SK-N-SH (cell line): ENCODE results near the gene IFT122. TPM values are rescaled to one million over a fixed set of nuclear protein-coding genes. Genes with fewer than 3 reads are reported as not detected.

Experiments
- CTCF ChIA-PET: fragments of 300-600, 350-600 bp; formaldehyde crosslinking; extraction: SDS; loops from one replicate; lab custom pipeline; 2021; lab: Yijun Ruan, JAX
- POLR2A ChIA-PET: fragments of 350-600 bp; sonication (Branson Sonifier 250); formaldehyde crosslinking; extraction: SDS; loops from one replicate; lab custom pipeline; 2020; ENCODE audit warnings: antibody characterized with exemption, inconsistent platforms; lab: Yijun Ruan, JAX
- DNase-seq: peaks from one replicate; pipeline ENCODE4 v3.0.0; 2012
- H2AFZ ChIP-seq: fragments of 200-600 bp; sonication (generic); 2 replicates; pipeline ENCODE4 v1.8.1; 2016; ENCODE audit warnings: antibody characterized with exemption, mild to moderate bottlenecking, low read depth
- H3F3A ChIP-seq: fragments of 200-600 bp; sonication (generic); replicated peaks from 2 replicates; pipeline ENCODE3; 2016; ENCODE audit warnings: antibody characterized with exemption, mild to moderate bottlenecking; ENCODE audit not compliant: insufficient read depth
- H3K27ac ChIP-seq, 2 experiments: fragments of 200-500 bp in 1 of 2; fragments of 200-600 bp in 1 of 2; sonication (Bioruptor generic) in 1 of 2; sonication (generic), shearing (Covaris generic) in 1 of 2; 2 replicates each; pipeline versions ENCODE4 v1.5.1 to v1.6.1; 2014 to 2016; ENCODE audit warnings: low read depth in 2 of 2, inconsistent platforms in 1 of 2, low read length in 1 of 2, mild to moderate bottlenecking in 1 of 2, mixed read lengths in 1 of 2
- H3K27me3 ChIP-seq: fragments of 200-600 bp; sonication (generic), shearing (Covaris generic); 2 replicates; pipeline ENCODE4 v1.6.1; 2016; ENCODE audit warnings: mixed run types; ENCODE audit not compliant: insufficient read depth
- H3K36me3 ChIP-seq, 2 experiments: fragments of 200-500 bp in 1 of 2; fragments of 200-600 bp in 1 of 2; sonication (Bioruptor generic) in 1 of 2; sonication (generic) in 1 of 2; replicated peaks in 1 of 2; 2 replicates each; pipeline versions ENCODE3 to v1.5.1; 2014 to 2016; ENCODE audit warnings: low read length in 1 of 2, mild to moderate bottlenecking in 1 of 2; ENCODE audit not compliant: insufficient read depth in 2 of 2, control insufficient read depth in 1 of 2
- H3K4me1 ChIP-seq, 2 experiments: fragments of 200-500 bp in 1 of 2; fragments of 200-600 bp in 1 of 2; sonication (Bioruptor generic) in 1 of 2; sonication (generic), shearing (Covaris generic) in 1 of 2; 2 replicates each; pipeline versions ENCODE4 v1.5.1 to v1.6.1; 2014 to 2016; ENCODE audit warnings: low read depth in 1 of 2, low read length in 1 of 2, mixed run types in 1 of 2; ENCODE audit not compliant: insufficient read depth in 2 of 2, control insufficient read depth in 1 of 2
- H3K4me2 ChIP-seq: fragments of 200-600 bp; sonication (generic), shearing (Covaris generic); 2 replicates; pipeline ENCODE4 v1.6.1; 2017; ENCODE audit warnings: mixed run types
- H3K4me3 ChIP-seq, 2 experiments: fragments of 200-500 bp in 1 of 2; fragments of 200-600 bp in 1 of 2; sonication (Bioruptor generic) in 1 of 2; sonication (generic), shearing (Covaris generic) in 1 of 2; 2 replicates each; pipeline versions ENCODE4 v1.5.1 to v1.8.1; 2014 to 2016; ENCODE audit warnings: low read depth in 2 of 2, inconsistent platforms in 1 of 2, low read length in 1 of 2, mild to moderate bottlenecking in 1 of 2, mixed read lengths in 1 of 2, moderate library complexity in 1 of 2
- H3K79me2 ChIP-seq: fragments of 200-600 bp; sonication (generic); 2 replicates; pipeline ENCODE4 v1.8.1; 2017; ENCODE audit warnings: mild to moderate bottlenecking; ENCODE audit not compliant: insufficient read depth
- H3K9ac ChIP-seq: fragments of 200-600 bp; sonication (generic); 2 replicates; pipeline ENCODE4 v1.6.1; 2017; ENCODE audit warnings: mixed run types
- H3K9me2 ChIP-seq: fragments of 200-600 bp; sonication (generic); 2 replicates; pipeline ENCODE4 v1.6.1; 2017; ENCODE audit warnings: mixed run types
- H3K9me3 ChIP-seq: fragments of 200-600 bp; sonication (generic); 2 replicates; pipeline ENCODE4 v1.6.1; 2017; ENCODE audit warnings: mixed run types, mild to moderate bottlenecking, moderate library complexity
- H4K20me1 ChIP-seq: fragments of 200-600 bp; sonication (generic); 2 replicates; pipeline ENCODE4 v1.6.1; 2017; ENCODE audit warnings: mild to moderate bottlenecking, mixed run types; ENCODE audit not compliant: insufficient read depth
- EP300 ChIP-seq, 2 experiments: IDR thresholded peaks; 2 replicates each; pipeline versions ENCODE4 v1.4.0 to v1.6.1; 2012; ENCODE audit warnings: borderline replicate concordance in 1 of 2, low read depth in 1 of 2, low read length in 1 of 2
- EZH2phosphoT487 ChIP-seq: fragments of 200-600 bp; sonication (generic); IDR thresholded peaks from 2 replicates; pipeline ENCODE4 v1.6.1; 2017; ENCODE audit warnings: low read depth, mixed run types, mild to moderate bottlenecking, antibody characterized with exemption, moderate library complexity, borderline replicate concordance
- FOXJ3 ChIP-seq: sonication (generic); formaldehyde crosslinking; IDR thresholded peaks from 2 replicates; pipeline ENCODE4 v1.5.1; 2020; ENCODE audit warnings: mild to moderate bottlenecking, missing genetic modification reagents
- FOXM1 ChIP-seq: IDR thresholded peaks from 2 replicates; pipeline ENCODE4 v1.4.0; 2012; ENCODE audit warnings: low read depth, mild to moderate bottlenecking
- MXI1 ChIP-seq: IDR thresholded peaks from 2 replicates; pipeline ENCODE4 v1.6.1; 2012; ENCODE audit warnings: mild to moderate bottlenecking, low read depth, low read length, improper control_type of control experiment
- NFIC ChIP-seq: IDR thresholded peaks from 2 replicates; pipeline ENCODE4 v1.4.0; 2012; ENCODE audit warnings: borderline replicate concordance
- NRF1 ChIP-seq: IDR thresholded peaks from 2 replicates; pipeline ENCODE4 v1.6.1; 2012; ENCODE audit warnings: low read depth, mild to moderate bottlenecking, low read length
- RAD21 ChIP-seq: IDR thresholded peaks from 2 replicates; pipeline ENCODE4 v1.6.1; 2012; ENCODE audit warnings: mild to moderate bottlenecking, low read length
- SIN3A ChIP-seq: IDR thresholded peaks from 2 replicates; pipeline ENCODE4 v1.6.1; 2012; ENCODE audit warnings: low read depth, mild to moderate bottlenecking, low read length, moderate library complexity, borderline replicate concordance
- SMC3 ChIP-seq: IDR thresholded peaks from 2 replicates; pipeline ENCODE4 v1.6.1; 2012; ENCODE audit warnings: low read depth, low read length, improper control_type of control experiment
- TCF12 ChIP-seq: IDR thresholded peaks from 2 replicates; pipeline ENCODE4 v1.4.0; 2012
- TEAD4 ChIP-seq: IDR thresholded peaks from 2 replicates; pipeline ENCODE4 v1.4.0; 2012; ENCODE audit warnings: mild to moderate bottlenecking, borderline replicate concordance; ENCODE audit not compliant: insufficient read depth
- YY1 ChIP-seq: IDR thresholded peaks from 2 replicates; pipeline ENCODE4 v1.4.0; 2012; ENCODE audit warnings: low read depth, mild to moderate bottlenecking
- WGBS: methylation state at CpG from one replicate; pipeline ENCODE4 v1.1.6; 2017; ENCODE audit warnings: low lambda C conversion rate; 5-methylcytosine and 5-hydroxymethylcytosine counted together
- polyA plus RNA-seq, 3 experiments: library from polyadenylated mRNA; depleted of rRNA; stranded (reverse); fragments of >200 nt; gene quantifications; 2 replicates each; pipeline ENCODE4 v1.2.3, GENCODE V29; 2012
- TF ChIP-seq, protein P1 (sequence below): IDR thresholded peaks from 2 replicates; pipeline ENCODE4 v1.4.0; 2012; ENCODE audit warnings: low read depth, borderline replicate concordance
- TF ChIP-seq, protein P2 (sequence below): fragments of 150-350 bp; IDR thresholded peaks from 2 replicates; pipeline ENCODE4 v1.6.1; 2017; ENCODE audit warnings: antibody characterized with exemption, low read length, low read depth, borderline replicate concordance
- TF ChIP-seq, protein P3 (sequence below): fragments of 200-600 bp; sonication (generic); IDR thresholded peaks from 2 replicates; pipeline ENCODE4 v1.6.1; 2017; ENCODE audit warnings: antibody characterized with exemption, mild to moderate bottlenecking, moderate library complexity
- TF ChIP-seq, protein P4 (sequence below): IDR thresholded peaks from 2 replicates; pipeline ENCODE4 v1.4.0; 2012; ENCODE audit warnings: low read depth, borderline replicate concordance
- TF ChIP-seq, protein P5 (sequence below): fragments of 150-350 bp; IDR thresholded peaks from 2 replicates; pipeline ENCODE4 v1.6.1; 2016; ENCODE audit warnings: mild to moderate bottlenecking, low read depth, low read length

Gene IFT122
- polyA plus RNA-seq, 1 of the 3 experiments (the other 2 are of a cell fraction): 20.1 TPM

DNA sequence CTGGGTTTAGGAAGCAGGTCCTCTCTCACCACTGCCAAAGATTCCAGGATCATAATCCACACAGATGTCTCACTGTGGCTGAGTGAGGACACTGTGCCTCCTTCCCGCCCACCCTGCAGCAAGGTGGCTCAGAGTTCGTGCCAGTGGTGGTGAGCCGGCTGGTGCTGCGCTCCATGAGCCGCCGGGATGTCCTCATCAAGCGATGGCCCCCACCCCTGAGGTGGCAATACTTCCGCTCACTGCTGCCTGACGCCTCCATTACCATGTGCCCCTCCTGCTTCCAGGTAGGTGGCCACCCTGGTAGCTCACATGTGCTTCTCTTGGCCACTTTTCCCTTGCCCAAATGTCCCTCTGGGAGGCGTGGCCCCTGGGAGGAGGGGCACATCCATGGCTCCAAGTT, 79.4 kb downstream of the IFT122 start (continued):
- TF ChIP-seq, protein P1, sequence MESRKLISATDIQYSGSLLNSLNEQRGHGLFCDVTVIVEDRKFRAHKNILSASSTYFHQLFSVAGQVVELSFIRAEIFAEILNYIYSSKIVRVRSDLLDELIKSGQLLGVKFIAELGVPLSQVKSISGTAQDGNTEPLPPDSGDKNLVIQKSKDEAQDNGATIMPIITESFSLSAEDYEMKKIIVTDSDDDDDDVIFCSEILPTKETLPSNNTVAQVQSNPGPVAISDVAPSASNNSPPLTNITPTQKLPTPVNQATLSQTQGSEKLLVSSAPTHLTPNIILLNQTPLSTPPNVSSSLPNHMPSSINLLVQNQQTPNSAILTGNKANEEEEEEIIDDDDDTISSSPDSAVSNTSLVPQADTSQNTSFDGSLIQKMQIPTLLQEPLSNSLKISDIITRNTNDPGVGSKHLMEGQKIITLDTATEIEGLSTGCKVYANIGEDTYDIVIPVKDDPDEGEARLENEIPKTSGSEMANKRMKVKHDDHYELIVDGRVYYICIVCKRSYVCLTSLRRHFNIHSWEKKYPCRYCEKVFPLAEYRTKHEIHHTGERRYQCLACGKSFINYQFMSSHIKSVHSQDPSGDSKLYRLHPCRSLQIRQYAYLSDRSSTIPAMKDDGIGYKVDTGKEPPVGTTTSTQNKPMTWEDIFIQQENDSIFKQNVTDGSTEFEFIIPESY: no peak
- TF ChIP-seq MXI1: no peak

DNA sequence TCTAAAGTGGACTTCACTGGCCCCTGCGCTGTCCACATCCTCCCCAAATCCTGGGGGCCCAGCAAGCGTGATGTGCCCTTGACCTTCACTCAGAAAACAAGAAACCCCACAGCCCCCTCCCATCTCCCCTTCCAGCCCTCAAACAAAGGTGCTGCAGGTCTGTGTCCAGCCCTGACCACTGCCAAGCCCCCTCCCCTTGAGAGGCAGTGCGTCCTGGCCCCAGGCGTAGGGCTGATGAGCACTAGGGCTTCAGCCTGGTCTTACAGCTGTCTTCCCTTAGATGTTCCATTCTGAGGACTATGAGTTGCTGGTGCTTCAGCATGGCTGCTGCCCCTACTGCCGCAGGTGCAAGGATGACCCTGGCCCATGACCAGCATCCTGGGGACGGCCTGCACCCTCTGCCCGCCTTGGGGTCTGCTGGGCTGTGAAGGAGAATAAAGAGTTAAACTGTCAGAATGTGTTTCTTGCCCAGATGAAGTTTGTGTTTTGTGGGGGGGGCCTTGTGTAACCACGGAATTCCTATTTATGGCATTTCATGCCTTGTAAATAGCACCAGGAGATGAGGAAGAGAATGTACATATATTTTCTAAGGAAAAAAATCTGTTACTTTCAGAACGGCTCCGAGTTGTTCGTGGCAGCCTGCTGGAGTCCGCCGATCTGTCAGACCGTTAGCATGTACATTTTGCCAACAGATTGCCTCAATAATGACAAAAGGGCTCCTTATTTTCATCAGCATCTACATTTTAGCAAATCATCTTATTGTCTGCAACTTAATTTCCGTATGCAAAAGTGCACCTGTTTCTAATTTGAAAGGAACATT, 80.1 kb downstream of the IFT122 start:
- peak; percentile 49 for DNase-seq
- CTCF ChIA-PET: no interaction called here
- H3K4me1 ChIP-seq: peaks cover 0 to 15% of the 10 kb centered on the region in 2 experiments; a peak in 2 of 4 replicates
- WGBS: 84% methylated on average over 13 of the region's 15 CpGs
- H3K36me3 ChIP-seq: no peaks in the 10 kb centered on the region
- no peaks in the 10 kb centered on the region for H3K27me3 ChIP-seq
- H3K9me3 ChIP-seq: no peaks in the 10 kb centered on the region
- no peaks in the 10 kb centered on the region for H4K20me1 ChIP-seq
- no peak overlapping the region for H3K27ac ChIP-seq
- H3K79me2 ChIP-seq: no peaks in the 10 kb centered on the region
- H3K9ac ChIP-seq: no peak overlapping the region
- H2AFZ ChIP-seq: no peak overlapping the region
- TF ChIP-seq EP300 (IDR thresholded peaks at IDR 0.05; ENCODE audit: borderline replicate concordance in 1 of 2, low read depth in 1 of 2, low read length in 1 of 2) (no peak), TEAD4 (no peak), MXI1 (no peak), EZH2phosphoT487 (no peak)
- TF ChIP-seq, protein P2, sequence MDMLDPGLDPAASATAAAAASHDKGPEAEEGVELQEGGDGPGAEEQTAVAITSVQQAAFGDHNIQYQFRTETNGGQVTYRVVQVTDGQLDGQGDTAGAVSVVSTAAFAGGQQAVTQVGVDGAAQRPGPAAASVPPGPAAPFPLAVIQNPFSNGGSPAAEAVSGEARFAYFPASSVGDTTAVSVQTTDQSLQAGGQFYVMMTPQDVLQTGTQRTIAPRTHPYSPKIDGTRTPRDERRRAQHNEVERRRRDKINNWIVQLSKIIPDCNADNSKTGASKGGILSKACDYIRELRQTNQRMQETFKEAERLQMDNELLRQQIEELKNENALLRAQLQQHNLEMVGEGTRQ: no peak
- POLR2A ChIA-PET: no interaction called here
- no peaks in the 10 kb centered on the region for H3K9me2 ChIP-seq
- no peak overlapping the region for H3K4me2 ChIP-seq
- H3F3A ChIP-seq: no peaks in the 10 kb centered on the region
- H3K4me3 ChIP-seq: no peak overlapping the region

DNA sequence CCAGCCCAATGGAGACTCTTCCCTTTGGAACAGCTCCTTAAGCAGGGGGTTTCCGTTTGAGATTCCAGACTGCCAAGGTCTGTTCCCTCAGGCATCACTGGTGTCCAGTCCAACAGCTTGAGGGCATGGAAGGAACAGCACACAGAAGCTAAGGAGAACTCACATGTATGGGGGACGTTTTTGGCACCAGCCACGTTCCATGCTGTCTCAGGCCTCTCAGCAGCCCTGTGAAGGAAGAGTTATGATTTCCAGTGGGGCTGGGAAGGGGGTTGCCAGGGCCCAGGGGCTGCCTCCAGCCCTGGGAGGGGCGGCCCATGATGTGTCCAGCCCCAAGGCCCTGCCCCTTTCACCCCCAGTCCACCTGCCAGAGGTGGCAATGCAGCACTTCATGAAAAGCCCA, 80.9 kb downstream of the IFT122 start:
- DNase-seq: peak; percentile 43
- Histone ChIP-seq H3K4me1 (peaks cover 0 to 15% of the 10 kb centered on the region in 2 experiments; a peak in 2 of 4 replicates), H3K79me2 (no peaks in the 10 kb centered on the region), H4K20me1 (no peaks in the 10 kb centered on the region), H3K9me2 (no peaks in the 10 kb centered on the region), H3K27me3 (no peaks in the 10 kb centered on the region), H3K36me3 (no peaks in the 10 kb centered on the region), H2AFZ (no peak overlapping the region), H3K4me3 (no peak overlapping the region), H3K4me2 (no peak overlapping the region), H3K9ac (no peak overlapping the region), H3K9me3 (no peaks in the 10 kb centered on the region), H3F3A (no peaks in the 10 kb centered on the region), H3K27ac (no peak overlapping the region)
- CTCF ChIA-PET: no interaction called here
- POLR2A ChIA-PET: interaction anchor here (0.7 kb wide), 1 partner anchor 23 kb away, joined by 3 read pairs; no protein-coding TSS in a partner anchor
- WGBS: 78% methylated on average over 4 of the region's 4 CpGs
- no peak for TF ChIP-seq NRF1
- TF ChIP-seq FOXM1: no peak
- TF ChIP-seq SMC3: no peak
- TF ChIP-seq SIN3A: no peak
- TF ChIP-seq MXI1: no peak
- no peak for TF ChIP-seq FOXJ3 (CRISPR knock-in tag)
- TF ChIP-seq NFIC: no peak
- TF ChIP-seq TCF12: no peak
- TF ChIP-seq RAD21: no peak
- no peak for TF ChIP-seq YY1
- TF ChIP-seq, protein P3, sequence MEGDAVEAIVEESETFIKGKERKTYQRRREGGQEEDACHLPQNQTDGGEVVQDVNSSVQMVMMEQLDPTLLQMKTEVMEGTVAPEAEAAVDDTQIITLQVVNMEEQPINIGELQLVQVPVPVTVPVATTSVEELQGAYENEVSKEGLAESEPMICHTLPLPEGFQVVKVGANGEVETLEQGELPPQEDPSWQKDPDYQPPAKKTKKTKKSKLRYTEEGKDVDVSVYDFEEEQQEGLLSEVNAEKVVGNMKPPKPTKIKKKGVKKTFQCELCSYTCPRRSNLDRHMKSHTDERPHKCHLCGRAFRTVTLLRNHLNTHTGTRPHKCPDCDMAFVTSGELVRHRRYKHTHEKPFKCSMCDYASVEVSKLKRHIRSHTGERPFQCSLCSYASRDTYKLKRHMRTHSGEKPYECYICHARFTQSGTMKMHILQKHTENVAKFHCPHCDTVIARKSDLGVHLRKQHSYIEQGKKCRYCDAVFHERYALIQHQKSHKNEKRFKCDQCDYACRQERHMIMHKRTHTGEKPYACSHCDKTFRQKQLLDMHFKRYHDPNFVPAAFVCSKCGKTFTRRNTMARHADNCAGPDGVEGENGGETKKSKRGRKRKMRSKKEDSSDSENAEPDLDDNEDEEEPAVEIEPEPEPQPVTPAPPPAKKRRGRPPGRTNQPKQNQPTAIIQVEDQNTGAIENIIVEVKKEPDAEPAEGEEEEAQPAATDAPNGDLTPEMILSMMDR: no peak
- TF ChIP-seq, protein P4, sequence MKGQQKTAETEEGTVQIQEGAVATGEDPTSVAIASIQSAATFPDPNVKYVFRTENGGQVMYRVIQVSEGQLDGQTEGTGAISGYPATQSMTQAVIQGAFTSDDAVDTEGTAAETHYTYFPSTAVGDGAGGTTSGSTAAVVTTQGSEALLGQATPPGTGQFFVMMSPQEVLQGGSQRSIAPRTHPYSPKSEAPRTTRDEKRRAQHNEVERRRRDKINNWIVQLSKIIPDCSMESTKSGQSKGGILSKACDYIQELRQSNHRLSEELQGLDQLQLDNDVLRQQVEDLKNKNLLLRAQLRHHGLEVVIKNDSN: no peak
- TF ChIP-seq, protein P5, sequence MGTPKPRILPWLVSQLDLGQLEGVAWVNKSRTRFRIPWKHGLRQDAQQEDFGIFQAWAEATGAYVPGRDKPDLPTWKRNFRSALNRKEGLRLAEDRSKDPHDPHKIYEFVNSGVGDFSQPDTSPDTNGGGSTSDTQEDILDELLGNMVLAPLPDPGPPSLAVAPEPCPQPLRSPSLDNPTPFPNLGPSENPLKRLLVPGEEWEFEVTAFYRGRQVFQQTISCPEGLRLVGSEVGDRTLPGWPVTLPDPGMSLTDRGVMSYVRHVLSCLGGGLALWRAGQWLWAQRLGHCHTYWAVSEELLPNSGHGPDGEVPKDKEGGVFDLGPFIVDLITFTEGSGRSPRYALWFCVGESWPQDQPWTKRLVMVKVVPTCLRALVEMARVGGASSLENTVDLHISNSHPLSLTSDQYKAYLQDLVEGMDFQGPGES: no peak
